Activated gamma-delta T cell (primary cell): ENCODE results near the gene MAPK8IP3.

Source experiments
- DNase-seq: peaks from one replicate; lab custom pipeline; 2025; lab: John Stamatoyannopoulos, UW

The MAPK8IP3 gene

GRCh38 chr16:1763521-1764511 lies 57.8 kb downstream of the MAPK8IP3 start:
- no peak for DNase-seq

- no peak for DNase-seq
Observed at GRCh38 chr16:1764971-1765370, 59.0 kb downstream of the MAPK8IP3 start.

GRCh38 chr16:1765826-1766225 lies 59.8 kb downstream of the MAPK8IP3 start:
- DNase-seq, result no peak

- no peak for DNase-seq
Observed at GRCh38 chr16:1766231-1766630, 60.2 kb downstream of the MAPK8IP3 start.

DNA sequence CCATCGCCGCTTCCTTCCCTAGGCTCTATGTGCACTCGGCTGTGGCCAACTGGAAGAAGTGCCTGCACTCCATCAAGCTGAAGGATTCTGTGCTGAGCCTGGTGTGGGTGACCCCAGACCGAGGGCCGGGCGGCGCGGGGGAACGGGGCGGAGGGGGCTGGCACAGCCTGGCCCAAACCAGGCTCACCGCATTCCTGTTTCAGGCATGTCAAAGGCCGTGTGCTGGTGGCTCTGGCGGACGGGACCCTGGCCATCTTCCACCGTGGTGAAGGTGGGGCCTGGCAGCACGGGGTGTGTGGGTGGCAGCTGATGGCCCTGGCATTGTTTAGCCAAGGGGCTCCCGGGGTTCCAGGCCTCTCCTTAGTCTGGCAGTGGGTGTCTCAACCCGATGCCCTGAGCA lies 60.7 kb downstream of the MAPK8IP3 start:
- DNase-seq, result no peak

GRCh38 chr16:1767116-1767994 lies 61.4 kb downstream of the MAPK8IP3 start:
- DNase-seq, result no peak

DNA sequence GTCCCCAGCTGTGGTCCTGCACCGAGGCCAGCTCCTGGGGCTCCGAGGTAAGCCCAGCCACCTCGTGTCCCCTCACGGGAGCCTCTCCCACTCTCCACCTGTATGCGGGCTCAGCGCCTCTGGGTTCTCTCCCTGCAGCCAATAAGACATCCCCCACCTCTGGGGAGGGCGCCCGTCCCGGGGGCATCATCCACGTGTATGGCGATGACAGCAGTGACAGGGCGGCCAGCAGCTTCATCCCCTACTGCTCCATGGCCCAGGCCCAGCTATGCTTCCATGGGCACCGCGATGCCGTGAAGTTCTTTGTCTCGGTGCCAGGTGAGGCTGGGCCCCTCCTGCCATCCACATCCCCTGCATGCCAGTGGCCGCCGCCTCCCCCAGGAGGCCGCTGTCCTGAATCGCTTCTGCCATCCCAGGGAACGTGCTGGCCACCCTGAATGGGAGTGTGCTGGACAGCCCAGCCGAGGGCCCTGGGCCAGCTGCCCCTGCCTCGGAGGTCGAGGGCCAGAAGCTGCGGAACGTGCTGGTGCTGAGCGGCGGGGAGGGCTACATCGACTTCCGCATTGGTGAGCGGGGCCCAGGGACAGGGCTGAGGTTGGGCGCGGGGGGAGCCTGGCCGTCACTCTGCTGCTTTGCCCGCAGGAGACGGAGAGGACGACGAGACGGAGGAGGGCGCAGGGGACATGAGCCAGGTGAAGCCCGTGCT lies 62.2 kb downstream of the MAPK8IP3 start:
- DNase-seq, result no peak

GRCh38 chr16:1768767-1769401 lies 62.9 kb downstream of the MAPK8IP3 start:
- no peak for DNase-seq

DNA sequence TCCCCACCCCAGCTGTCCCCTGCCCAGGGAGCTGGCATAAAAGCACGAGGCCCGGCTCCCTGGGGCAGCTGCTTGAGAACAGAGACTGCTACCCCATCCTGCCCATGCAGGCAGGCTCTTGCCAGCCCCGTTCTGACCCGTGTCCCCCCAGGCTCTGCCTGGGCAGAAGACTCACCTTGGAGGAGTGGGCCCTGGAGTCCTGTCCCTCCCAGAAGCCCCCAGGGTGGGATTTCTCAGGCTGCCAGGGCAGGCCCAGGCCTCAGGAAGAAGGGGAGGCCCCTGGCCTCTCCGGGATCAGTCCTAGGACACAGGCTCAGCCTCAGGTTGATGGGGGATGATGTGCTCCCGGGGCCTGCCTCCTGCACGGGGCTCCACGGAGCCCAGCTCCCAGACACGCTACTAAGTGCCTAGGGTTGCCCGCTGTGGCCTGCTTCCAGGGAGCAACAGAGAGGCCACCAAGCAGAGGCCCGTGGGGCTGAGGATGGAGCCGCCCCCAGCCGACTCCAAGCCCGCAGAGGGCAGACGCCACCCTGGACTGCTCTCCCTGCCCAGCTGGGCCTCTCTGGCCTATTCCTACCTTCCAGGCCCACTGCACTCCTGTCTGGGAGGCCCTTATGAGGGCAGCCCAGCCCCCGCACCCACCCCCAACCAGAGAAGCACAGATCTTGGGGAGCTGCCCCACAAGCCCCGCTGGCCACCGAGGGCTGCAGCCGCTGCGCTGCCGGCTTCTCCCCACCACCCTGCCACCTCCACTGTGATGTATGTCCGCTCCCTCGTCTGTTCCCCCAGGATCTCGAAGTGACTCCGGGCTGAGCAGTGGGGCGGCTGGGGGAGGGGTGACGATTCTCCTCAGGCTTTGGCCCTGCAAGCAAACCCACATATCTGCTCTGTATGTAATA lies 63.7 kb downstream of the MAPK8IP3 start:
- DNase-seq, result no peak

GRCh38 chr16:1770328-1771187 lies 64.6 kb downstream of the MAPK8IP3 start:
- DNase-seq, result no peak

- peak; percentile 56 for DNase-seq
Observed at GRCh38 chr16:1771188-1771863, 65.3 kb downstream of the MAPK8IP3 start, which contains the start of gene NME3. Gene NME3, minus strand, starts transcription at chr16:1771543. Its CDS starts 9 bp downstream, at chr16:1771534.

DNA sequence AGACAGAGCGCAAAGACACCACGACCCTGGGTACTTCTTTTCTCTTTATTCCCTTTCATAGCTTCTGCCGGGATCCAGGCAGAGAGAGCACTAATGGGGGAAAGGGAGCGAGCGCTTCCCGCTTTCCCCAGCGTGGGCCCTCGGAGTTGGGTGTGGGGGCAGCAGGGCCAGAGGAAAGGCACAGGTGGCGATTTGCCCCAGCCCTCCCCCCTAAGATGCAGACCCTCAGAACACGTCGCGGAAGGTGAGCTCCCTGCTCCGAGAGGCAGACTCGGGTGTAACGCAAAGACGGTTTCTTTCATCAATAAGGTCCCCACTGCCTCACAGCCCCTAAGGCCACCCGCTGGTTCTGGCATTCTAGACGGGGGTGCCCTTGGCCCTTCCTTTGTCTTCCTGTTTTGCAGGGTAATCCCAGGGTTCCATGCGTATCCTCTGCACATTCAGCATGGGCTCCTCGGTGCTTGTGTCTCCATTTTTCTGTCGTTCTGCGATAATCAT lies 65.9 kb downstream of the MAPK8IP3 start:
- no peak for DNase-seq

DNA sequence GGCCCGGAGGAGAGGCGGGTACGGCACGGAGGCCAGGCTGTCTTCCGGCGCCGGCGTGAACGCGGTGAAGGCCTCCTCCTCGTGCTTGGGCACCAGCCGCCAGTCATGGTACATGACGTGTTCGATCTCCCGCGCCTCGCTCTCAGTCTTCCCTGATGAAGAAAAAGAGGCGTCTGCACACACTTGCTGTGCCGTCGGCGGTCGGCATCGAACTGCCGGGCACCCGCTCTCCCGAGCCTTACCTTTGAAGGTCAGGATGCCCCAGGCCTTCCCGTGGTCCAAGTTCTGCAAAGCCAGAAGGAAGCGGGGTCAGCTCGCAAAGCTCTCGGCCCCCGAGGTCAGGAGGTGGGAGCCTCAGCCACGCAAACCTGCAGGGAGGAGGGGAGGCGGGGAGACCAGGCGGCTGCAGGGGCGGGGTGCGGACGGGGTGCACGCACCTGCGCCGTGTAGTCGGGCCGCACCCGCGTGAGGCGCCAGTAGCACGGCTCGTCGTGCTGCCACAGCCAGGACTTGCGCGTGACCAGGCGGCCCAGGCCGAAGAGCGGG lies 66.4 kb downstream of the MAPK8IP3 start, which contains the start of gene EME2:
EME2 (plus strand) TSS at position 449 of the 546 bp plus-strand sequence. CDS start 418 bp downstream, outside the sequence.
- DNase-seq, result no peak

GRCh38 chr16:1772908-1773702 lies 67.1 kb downstream of the MAPK8IP3 start, which contains the start of gene MRPS34:
Gene MRPS34, minus strand, starts transcription at chr16:1773134. Its CDS starts 15 bp downstream, at chr16:1773119.
- DNase-seq, result peak; percentile 59

GRCh38 chr16:1773703-1774447 lies 67.9 kb downstream of the MAPK8IP3 start:
- no peak for DNase-seq

GRCh38 chr16:1774448-1774780 lies 68.4 kb downstream of the MAPK8IP3 start:
- no peak for DNase-seq
